HEK293T (cell line): ENCODE data around the gene PANK4.

Experiments
- CTCF ChIA-PET: fragments of 350-600 bp; formaldehyde crosslinking; extraction: SDS; loops from one replicate; lab custom pipeline; 2021; ENCODE audit warnings: antibody characterized with exemption, inconsistent platforms; lab: Yijun Ruan, JAX
- POLR2A ChIA-PET: fragments of 350-600 bp; formaldehyde crosslinking; extraction: SDS; loops from one replicate; lab custom pipeline; 2020; ENCODE audit warnings: antibody characterized with exemption, inconsistent platforms; lab: Yijun Ruan, JAX
- DNase-seq: peaks from one replicate; pipeline ENCODE4 v3.0.0; 2012; ENCODE audit warnings: mixed read lengths; ENCODE audit errors: extremely low spot score
- ARNT ChIP-seq: fragments of 450-650 bp; IDR thresholded peaks from 2 replicates; pipeline ENCODE4 v1.6.1; 2017; ENCODE audit warnings: mild to moderate bottlenecking
- BHLHE40 ChIP-seq: fragments of 450-650 bp; IDR thresholded peaks from 2 replicates; pipeline ENCODE4 v1.6.1; 2016; ENCODE audit warnings: mild to moderate bottlenecking, moderate library complexity, borderline replicate concordance
- CTBP1 ChIP-seq: fragments of 450-650 bp; IDR thresholded peaks from 2 replicates; pipeline ENCODE4 v1.6.1; 2016; ENCODE audit warnings: borderline replicate concordance
- ELF4 ChIP-seq: fragments of 450-650 bp; IDR thresholded peaks from 2 replicates; pipeline ENCODE4 v1.6.1; 2017; ENCODE audit warnings: antibody characterized with exemption
- FOXA1 ChIP-seq: fragments of 450-650 bp; IDR thresholded peaks from 2 replicates; pipeline ENCODE4 v1.6.1; 2016; ENCODE audit warnings: mild to moderate bottlenecking
- FOXK2 ChIP-seq: fragments of 450-650 bp; IDR thresholded peaks from 2 replicates; pipeline ENCODE4 v1.6.1; 2016; ENCODE audit warnings: mild to moderate bottlenecking
- FOXM1 ChIP-seq: fragments of 450-650 bp; IDR thresholded peaks from 2 replicates; pipeline ENCODE4 v1.6.1; 2017; ENCODE audit warnings: mild to moderate bottlenecking, borderline replicate concordance
- HDGF ChIP-seq: fragments of 450-650 bp; IDR thresholded peaks from 2 replicates; pipeline ENCODE4 v1.6.1; 2017; ENCODE audit warnings: antibody characterized with exemption, borderline replicate concordance
- L3MBTL2 ChIP-seq: fragments of 450-650 bp; conservative IDR thresholded peaks from 2 replicates; pipeline ENCODE4 v1.6.1; 2016; ENCODE audit warnings: mild to moderate bottlenecking
- LEF1 ChIP-seq: fragments of 450-650 bp; IDR thresholded peaks from 2 replicates; pipeline ENCODE4 v1.6.1; 2017; ENCODE audit warnings: mild to moderate bottlenecking, borderline replicate concordance
- NFRKB ChIP-seq: fragments of 450-650 bp; IDR thresholded peaks from 2 replicates; pipeline ENCODE4 v1.6.1; 2016; ENCODE audit warnings: mild to moderate bottlenecking, moderate library complexity
- PKNOX1 ChIP-seq: fragments of 450-650 bp; IDR thresholded peaks from 2 replicates; pipeline ENCODE4 v1.6.1; 2016
- SP1 ChIP-seq: fragments of 450-650 bp; IDR thresholded peaks from 2 replicates; pipeline ENCODE4 v1.6.1; 2017
- SUZ12 ChIP-seq: fragments of 450-650 bp; IDR thresholded peaks from 2 replicates; pipeline ENCODE4 v1.6.1; 2016; ENCODE audit warnings: mild to moderate bottlenecking
- TARDBP ChIP-seq: fragments of 450-650 bp; IDR thresholded peaks from 2 replicates; pipeline ENCODE4 v1.6.1; 2016
- ZNF384 ChIP-seq: fragments of 450-650 bp; IDR thresholded peaks from 2 replicates; pipeline ENCODE4 v1.6.1; 2016

Gene PANK4

GRCh38 chr1:2510366-2511155, 15.8 kb downstream of the PANK4 start:
- POLR2A ChIA-PET = no interaction called here
- DNase-seq = no peak
- CTCF ChIA-PET = no interaction called here
- no peak for TF ChIP-seq PKNOX1
- no peak for TF ChIP-seq BHLHE40
- no peak for TF ChIP-seq FOXA1
- TF ChIP-seq ARNT = no peak
- no peak for TF ChIP-seq HDGF
- no peak for TF ChIP-seq SUZ12
- TF ChIP-seq NFRKB = no peak
- TF ChIP-seq FOXK2 = no peak
- no peak for TF ChIP-seq TARDBP

GRCh38 chr1:2509589-2509988, 16.8 kb downstream of the PANK4 start:
- DNase-seq = no peak
- no peak for TF ChIP-seq HDGF
- TF ChIP-seq CTBP1 = no peak
- ChIA-PET CTCF (no interaction called here), POLR2A (no interaction called here)

GRCh38 chr1:2508751-2509150, 17.6 kb downstream of the PANK4 start:
- no peak for TF ChIP-seq SUZ12
- no peak for TF ChIP-seq LEF1
- TF ChIP-seq L3MBTL2 = no peak
- TF ChIP-seq NFRKB = no peak
- TF ChIP-seq ARNT = no peak
- TF ChIP-seq HDGF = no peak
- TF ChIP-seq CTBP1 = no peak
- no peak for TF ChIP-seq FOXA1
- TF ChIP-seq ZNF384 = no peak
- no peak for TF ChIP-seq ELF4
- no peak for TF ChIP-seq PKNOX1
- no peak for TF ChIP-seq FOXK2
- ChIA-PET POLR2A (no interaction called here), CTCF (no interaction called here)
- DNase-seq = no peak

- CTCF ChIA-PET = no interaction called here
- TF ChIP-seq NFRKB = no peak
- TF ChIP-seq FOXK2 = no peak
- no peak for TF ChIP-seq SUZ12
- no peak for TF ChIP-seq TARDBP
- no peak for TF ChIP-seq HDGF
- no peak for TF ChIP-seq CTBP1
- no peak for TF ChIP-seq FOXA1
- TF ChIP-seq ARNT = no peak
- DNase-seq = no peak
- POLR2A ChIA-PET = interaction anchor here (0.8 kb wide), 1 partner anchor 9 kb away, joined by 4 read pairs; no protein-coding TSS in a partner anchor
Observed at GRCh38 chr1:2508180-2508579, 18.2 kb downstream of the PANK4 start.

- ChIA-PET CTCF (no interaction called here), POLR2A (interaction anchor here (0.8 to 1.3 kb wide), 2 partner anchors 9 to 18 kb away, joined by 4 to 5 read pairs; partner anchors contain the start of gene PANK4)
- no peak for TF ChIP-seq FOXM1
- TF ChIP-seq TARDBP = no peak
- TF ChIP-seq SP1 = no peak
- no peak for TF ChIP-seq BHLHE40
- TF ChIP-seq L3MBTL2 = no peak
- TF ChIP-seq SUZ12 = no peak
- TF ChIP-seq ELF4 = no peak
- no peak for TF ChIP-seq FOXK2
- no peak for TF ChIP-seq FOXA1
- TF ChIP-seq HDGF = no peak
- TF ChIP-seq ARNT = no peak
- no peak for TF ChIP-seq LEF1
- no peak for TF ChIP-seq ZNF384
- no peak for TF ChIP-seq CTBP1
- no peak for TF ChIP-seq NFRKB
- no peak for TF ChIP-seq PKNOX1
- DNase-seq = no peak
Observed at GRCh38 chr1:2507744-2508155, 18.6 kb downstream of the PANK4 start.

- ChIA-PET POLR2A (interaction anchor here (0.6 to 1.3 kb wide), 5 partner anchors 8 to 85 kb away, joined by 3 to 5 read pairs (median 3); partner anchors contain the start of gene PANK4), CTCF (no interaction called here)
- no peak for DNase-seq
- TF ChIP-seq PKNOX1 (no peak), FOXM1 (no peak), TARDBP (no peak), HDGF (no peak), ELF4 (no peak)
Observed at GRCh38 chr1:2506901-2507565, 19.4 kb downstream of the PANK4 start.
